Measurements from ENCODE around the gene OLIG3. TPM values are rescaled to one million over a fixed set of nuclear protein-coding genes. Genes with fewer than 3 reads are reported as not detected.
A peak's percentile ranks its signal among the peaks of the same experiment; 100 is the strongest.

The OLIG3 gene
- total and polyA plus RNA-seq, 4 donors = not detected

DNA sequence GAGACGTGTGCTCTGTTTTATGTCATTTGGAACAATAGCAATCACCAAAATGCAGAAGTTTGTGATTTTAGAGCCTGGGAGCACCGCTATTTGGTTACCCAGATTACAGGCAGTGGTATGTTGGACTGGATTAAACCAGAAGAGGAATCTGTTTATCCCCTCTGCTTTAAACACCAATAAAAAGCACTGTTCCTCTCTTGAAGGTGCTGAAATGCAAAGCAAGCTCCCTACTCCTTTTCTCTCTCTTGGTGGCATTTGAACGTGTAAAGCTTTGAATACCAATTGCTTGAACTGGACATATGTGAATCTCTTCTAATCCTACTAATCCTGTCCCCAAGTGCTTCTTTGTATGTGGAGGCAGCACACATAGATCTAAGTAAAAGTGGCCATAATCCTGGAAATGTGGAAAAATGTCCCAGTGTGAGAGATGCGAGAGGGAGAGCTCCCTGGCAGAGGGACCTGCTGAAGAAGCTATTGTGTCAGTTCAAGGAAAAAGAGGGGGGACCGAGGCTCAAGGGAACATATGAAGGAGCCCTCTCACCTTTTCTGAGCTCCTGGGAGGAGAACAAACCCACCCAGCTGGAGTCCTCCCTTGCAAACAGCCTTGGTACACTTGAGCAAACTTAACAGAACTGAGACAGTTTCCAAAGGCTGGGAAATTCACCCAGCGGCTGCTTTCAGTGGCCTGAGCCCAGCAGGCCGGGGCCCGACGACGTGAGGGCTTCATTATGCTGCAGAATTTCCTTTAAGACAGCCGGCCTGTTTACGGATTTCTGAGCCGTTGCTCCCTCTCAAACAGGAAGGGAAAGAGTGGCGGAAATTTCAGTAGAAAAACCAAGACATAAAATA is 18.8 kb upstream of the OLIG3 start (continued):
- TF ChIP-seq ZBTB33 (IDR thresholded peaks at IDR 0.05) (no peak), HNF4A (conservative IDR thresholded peaks at IDR 0.05) (no peak), NR2F2 (IDR thresholded peaks at IDR 0.05) (no peak), YY1 (IDR thresholded peaks at IDR 0.05) (no peak), FOXA1 (IDR thresholded peaks at IDR 0.05) (no peak), TAF1 (conservative IDR thresholded peaks at IDR 0.05) (no peak), RAD21 (IDR thresholded peaks at IDR 0.05) (no peak)
- TF ChIP-seq, protein P1, sequence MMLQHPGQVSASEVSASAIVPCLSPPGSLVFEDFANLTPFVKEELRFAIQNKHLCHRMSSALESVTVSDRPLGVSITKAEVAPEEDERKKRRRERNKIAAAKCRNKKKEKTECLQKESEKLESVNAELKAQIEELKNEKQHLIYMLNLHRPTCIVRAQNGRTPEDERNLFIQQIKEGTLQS (IDR thresholded peaks at IDR 0.05) = no peak

GRCh38 chr6:137510923-137511322 is 16.7 kb upstream of the OLIG3 start:
- H3K27me3 ChIP-seq (ENCODE audit: control insufficient read depth in 4 of 4, insufficient read depth in 4 of 4, low read length in 3 of 4) = peaks cover 0 to 26% (median 6%) of the 10 kb centered on the region in 4 donors

DNA sequence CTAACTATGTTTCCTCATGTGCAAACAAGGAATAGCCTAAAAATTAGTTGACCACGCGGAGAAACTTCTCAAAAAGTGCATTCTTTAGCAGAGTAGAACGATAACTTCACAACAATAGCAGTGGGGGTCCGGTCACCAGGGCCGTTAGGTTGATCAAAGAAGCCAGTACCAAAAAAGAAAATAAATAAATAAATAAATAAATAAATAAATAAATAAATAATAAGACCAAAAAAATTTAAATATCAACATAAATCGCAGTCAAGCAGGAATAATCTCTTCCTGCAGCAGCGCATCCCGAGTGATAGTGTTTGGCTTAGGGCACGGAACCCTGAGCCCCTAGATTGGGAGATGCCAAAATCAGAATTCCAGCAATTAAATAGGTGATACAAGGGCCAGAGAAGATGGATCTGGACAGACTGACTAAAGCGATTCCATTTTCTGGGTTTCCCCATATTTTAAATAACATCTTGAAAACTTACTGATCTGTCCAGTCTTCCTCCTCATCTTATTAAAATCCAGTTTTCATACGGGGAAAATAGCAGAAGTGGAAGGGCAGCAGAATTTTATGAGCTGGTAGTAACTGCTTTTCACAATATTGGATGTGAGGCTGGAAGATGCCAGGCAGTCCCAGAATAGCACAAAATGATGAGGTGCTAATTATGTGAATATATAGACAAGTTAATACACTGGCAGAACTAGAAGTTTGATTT is 4.4 kb upstream of the OLIG3 start:
- 16% methylated on average over 11 of the region's 11 CpGs for whole genome bisulfite sequencing
- Histone ChIP-seq H3K27me3 (ENCODE audit: control insufficient read depth in 4 of 4, insufficient read depth in 4 of 4, low read length in 3 of 4) (peaks cover 12 to 32% (median 19%) of the 10 kb centered on the region in 4 donors), H3K27ac (ENCODE audit: low read depth in 1 of 2, low read length in 2 of 2) (no peak overlapping the region), H3K36me3 (ENCODE audit: control insufficient read depth in 4 of 4, insufficient read depth in 3 of 4, low read depth in 1 of 4, low read length in 3 of 4) (no peaks in the 10 kb centered on the region), H3K9me3 (ENCODE audit: control insufficient read depth in 4 of 4, low read length in 3 of 4) (peaks cover 0 to 3% (median under 1%) of the 10 kb centered on the region in 4 donors), H3K4me3 (ENCODE audit: low read depth in 1 of 3, low read length in 3 of 3) (peak overlapping the region in 1 of 3 donors; percentile 32), H3K9ac (ENCODE audit: low read depth in 1 of 2, low read length in 2 of 2) (no peak overlapping the region), H3K4me1 (ENCODE audit: control insufficient read depth in 4 of 4, insufficient read depth in 4 of 4, low read length in 3 of 4) (peaks cover 10 to 17% (median 12%) of the 10 kb centered on the region in 4 donors)
- no peak for DNase-seq (ENCODE audit: low spot score)
- TF ChIP-seq HNF4A (conservative IDR thresholded peaks at IDR 0.05) = no peak
- TF ChIP-seq RXRA (IDR thresholded peaks at IDR 0.05) = no peak
- TF ChIP-seq SP1 (IDR thresholded peaks at IDR 0.05) = no peak

More at GRCh38 chr6:137510923-137511322, 16.7 kb upstream of the OLIG3 start:
- Histone ChIP-seq H3K36me3 (ENCODE audit: control insufficient read depth in 4 of 4, insufficient read depth in 3 of 4, low read depth in 1 of 4, low read length in 3 of 4) (no peaks in the 10 kb centered on the region), H3K9me3 (ENCODE audit: control insufficient read depth in 4 of 4, low read length in 3 of 4) (peaks cover 0 to 3% (median under 1%) of the 10 kb centered on the region in 4 donors), H3K4me1 (ENCODE audit: control insufficient read depth in 4 of 4, insufficient read depth in 4 of 4, low read length in 3 of 4) (no peaks in the 10 kb centered on the region), H3K9ac (ENCODE audit: low read depth in 1 of 2, low read length in 2 of 2) (no peak overlapping the region), H3K4me3 (ENCODE audit: low read depth in 1 of 3, low read length in 3 of 3) (no peak overlapping the region), H3K27ac (ENCODE audit: low read depth in 1 of 2, low read length in 2 of 2) (no peak overlapping the region)
- no peak for DNase-seq (ENCODE audit: low spot score)
- WGBS = 91% methylated on average over 2 of the region's 2 CpGs
- no peak for TF ChIP-seq JUND (IDR thresholded peaks at IDR 0.05)
